HepG2 (cell line): ENCODE results near the gene MGARP. TPM values are rescaled to one million over a fixed set of nuclear protein-coding genes. Genes with fewer than 3 reads are reported as not detected.

Experiments
- ARID4A ChIP-seq: sonication (generic); formaldehyde crosslinking; IDR thresholded peaks from 2 replicates; pipeline ENCODE4 v1.5.0; 2020; ENCODE audit warnings: mild to moderate bottlenecking, missing genetic modification reagents, borderline replicate concordance
- ETV6 ChIP-seq: sonication (generic); formaldehyde crosslinking; conservative IDR thresholded peaks from 2 replicates; pipeline ENCODE4 v1.4.0; 2020; ENCODE audit warnings: missing genetic modification reagents
- FOXO4 ChIP-seq: sonication (generic); formaldehyde crosslinking; conservative IDR thresholded peaks from 2 replicates; pipeline ENCODE4 v1.8.1; 2023; ENCODE audit warnings: missing genetic modification reagents
- GATA4 ChIP-seq: sonication (generic); IDR thresholded peaks from 2 replicates; pipeline ENCODE4 v1.6.1; 2016; ENCODE audit warnings: antibody characterized with exemption, low read depth, borderline replicate concordance
- IRF9 ChIP-seq: sonication (generic); formaldehyde crosslinking; IDR thresholded peaks from 2 replicates; pipeline ENCODE4 v1.8.0; 2022; ENCODE audit warnings: missing genetic modification reagents, mild to moderate bottlenecking, borderline replicate concordance
- JUNB ChIP-seq: sonication (generic); formaldehyde crosslinking; IDR thresholded peaks from 2 replicates; pipeline ENCODE4 v1.8.0; 2022; ENCODE audit warnings: missing genetic modification reagents, mild to moderate bottlenecking, borderline replicate concordance
- MAZ ChIP-seq, 2 experiments: sonication (generic) in 1 of 2; formaldehyde crosslinking in 1 of 2; IDR thresholded peaks; 2 replicates each; pipeline versions ENCODE4 v1.5.0 to v1.6.1; 2012 to 2020; ENCODE audit warnings: low read depth in 2 of 2, mild to moderate bottlenecking in 2 of 2, borderline replicate concordance in 1 of 2, improper control_type of control experiment in 1 of 2, low read length in 1 of 2, missing genetic modification reagents in 1 of 2, moderate library complexity in 1 of 2
- NFATC3 ChIP-seq: sonication (generic); formaldehyde crosslinking; IDR thresholded peaks from 2 replicates; pipeline ENCODE4 v1.5.1; 2020; ENCODE audit warnings: mild to moderate bottlenecking, missing genetic modification reagents
- SP1 ChIP-seq, 2 experiments: fragments of 450-650 bp in 1 of 2; sonication (generic) in 1 of 2; formaldehyde crosslinking in 1 of 2; IDR thresholded peaks; 2 replicates each; pipeline versions ENCODE4 v1.4.0 to v1.6.1; 2016 to 2020; ENCODE audit warnings: missing genetic modification reagents in 1 of 2
- THYN1 ChIP-seq: sonication (generic); formaldehyde crosslinking; IDR thresholded peaks from 2 replicates; pipeline ENCODE4 v1.8.1; 2023; ENCODE audit warnings: low read depth, mild to moderate bottlenecking, moderate library complexity, missing genetic modification reagents, borderline replicate concordance
- ZNF20 ChIP-seq: sonication (generic); formaldehyde crosslinking; IDR thresholded peaks from 2 replicates; pipeline ENCODE4 v1.4.0; 2020; ENCODE audit warnings: mild to moderate bottlenecking, moderate library complexity, missing genetic modification reagents
- ZNF879 ChIP-seq: sonication (generic); formaldehyde crosslinking; IDR thresholded peaks from 2 replicates; pipeline ENCODE4 v1.8.1; 2023; ENCODE audit warnings: missing genetic modification reagents
- polyA plus RNA-seq, 8 experiments: library from polyadenylated mRNA; depleted of rRNA in 3 of 8; stranded (reverse) in 7 of 8; unstranded in 1 of 8; fragments of >200 nt; fragmentation: Illumina TruSeq in 4 of 8; extraction: Trizol in 4 of 8; gene quantifications; 2 replicates each; pipeline versions ENCODE4 v1.2.1 to v1.2.3, GENCODE V29; 2011 to 2016; ENCODE audit warnings: low read depth in 4 of 8, missing spikeins in 1 of 8, mixed read lengths in 1 of 8; ENCODE audit not compliant: insufficient read depth in 1 of 8
- total RNA-seq, 5 experiments: library from RNA; depleted of rRNA; stranded (reverse); fragments of >200 nt; fragmentation: Illumina TruSeq; extraction: Trizol; gene quantifications; 2 replicates each; pipeline ENCODE4 v1.2.3, GENCODE V29; 2016; ENCODE audit warnings: low read depth in 1 of 5

The MGARP gene
- total and polyA plus RNA-seq, 2 of the 13 experiments (the other 11 are each of a cell fraction or from before 2014, with no cell fraction given) = 0.11 to 0.13 TPM

GRCh38 chr4:139295206-139295941, 15.3 kb upstream of the MGARP start (continued):
- peak; percentile 84; the same call in 1 of the 2 replicates for TF ChIP-seq ARID4A (CRISPR knock-in tag)
- TF ChIP-seq ZNF879 (CRISPR knock-in tag) = peak; percentile 58; the same call in 1 of the 2 replicates
- no peak for TF ChIP-seq THYN1 (CRISPR knock-in tag)
- no peak for TF ChIP-seq SP1 (IDR thresholded peaks at IDR 0.05)
- TF ChIP-seq SP1 (CRISPR knock-in tag; IDR thresholded peaks at IDR 0.05) = peak; percentile 44; the same call in 1 of the 2 replicates
- TF ChIP-seq FOXO4 (CRISPR knock-in tag) = no peak
- TF ChIP-seq GATA4 = peak; percentile 37; the same call in 1 of the 2 replicates
- no peak for TF ChIP-seq JUNB
- no peak; the same call in 1 of the 2 replicates for TF ChIP-seq ETV6
- 0 out of 2 replicates have a peak, but pooled peaks have one; percentile 63 for TF ChIP-seq NFATC3
- peak; percentile 64; the same call in 1 of the 2 replicates for TF ChIP-seq IRF9 (CRISPR knock-in tag)
- peak; percentile 74; the same call in 1 of the 2 replicates for TF ChIP-seq MAZ (IDR thresholded peaks at IDR 0.05; ENCODE audit: borderline replicate concordance, low read depth, low read length)
- TF ChIP-seq MAZ (CRISPR knock-in tag; IDR thresholded peaks at IDR 0.05; ENCODE audit: low read depth) = peak; percentile 72
- TF ChIP-seq ZNF20 = peak; percentile 85; the same call in 1 of the 2 replicates
